NOMO-1 treated with dmso at 0.1 percent for 144 hours (cell line): Measurements from ENCODE around the gene MAP2K1.
"Not testable (repeated sequence)": the region's sequence is repeated elsewhere in the genome, so short reads cannot be mapped to it uniquely, and the experiment has no call there.

Source experiments
- DNase-seq: peaks from one replicate; lab custom pipeline; 2025; ENCODE audit not compliant: unreplicated experiment; lab: John Stamatoyannopoulos, UW

The MAP2K1 gene

GRCh38 chr15:66386204-66387123, at the start of gene MAP2K1:
Gene MAP2K1 (plus strand): TSS chr15:66386912. CDS start chr15:66387348, 436 bp downstream.
- peak; percentile 95 for DNase-seq

GRCh38 chr15:66348530-66348929, 38.2 kb upstream of the MAP2K1 start:
- DNase-seq: not testable (repeated sequence)

GRCh38 chr15:66356077-66356358, 30.7 kb upstream of the MAP2K1 start:
- no peak for DNase-seq

GRCh38 chr15:66356359-66357236, 30.1 kb upstream of the MAP2K1 start, which contains the start of gene TIPIN:
Gene TIPIN (minus strand): TSS chr15:66356685. CDS start chr15:66352947, 3,738 bp downstream.
- peak; percentile 97 for DNase-seq

- DNase-seq: no peak
Measured at GRCh38 chr15:66359740-66360139, 27.0 kb upstream of the MAP2K1 start.

- DNase-seq: peak; percentile 39
Measured at GRCh38 chr15:66361745-66362460, 24.8 kb upstream of the MAP2K1 start.

GRCh38 chr15:66362776-66363175, 23.9 kb upstream of the MAP2K1 start:
- no peak for DNase-seq

GRCh38 chr15:66364944-66365528, 21.7 kb upstream of the MAP2K1 start:
- DNase-seq: no peak

GRCh38 chr15:66369773-66370651, 16.7 kb upstream of the MAP2K1 start:
- DNase-seq: no peak

GRCh38 chr15:66374179-66374578, 12.5 kb upstream of the MAP2K1 start:
- no peak for DNase-seq

- DNase-seq: no peak
Measured at GRCh38 chr15:66378814-66379430, 7.8 kb upstream of the MAP2K1 start.

GRCh38 chr15:66381376-66381775, 5.3 kb upstream of the MAP2K1 start:
- not testable (repeated sequence) for DNase-seq

- DNase-seq: peak; percentile 29
Measured at GRCh38 chr15:66387163-66388042, 691 bp downstream of the MAP2K1 start.

GRCh38 chr15:66388043-66388363, 1.3 kb downstream of the MAP2K1 start:
- DNase-seq: no peak

GRCh38 chr15:66388576-66388975, 1.9 kb downstream of the MAP2K1 start:
- no peak for DNase-seq

GRCh38 chr15:66389098-66389858, 2.6 kb downstream of the MAP2K1 start:
- DNase-seq: no peak

- no peak for DNase-seq
Measured at GRCh38 chr15:66389859-66390381, 3.2 kb downstream of the MAP2K1 start.

- peak; percentile 88 for DNase-seq
Measured at GRCh38 chr15:66390678-66391077, 4.0 kb downstream of the MAP2K1 start.
